ENCODE data around the gene CRACDL.

Gene CRACDL

DNA sequence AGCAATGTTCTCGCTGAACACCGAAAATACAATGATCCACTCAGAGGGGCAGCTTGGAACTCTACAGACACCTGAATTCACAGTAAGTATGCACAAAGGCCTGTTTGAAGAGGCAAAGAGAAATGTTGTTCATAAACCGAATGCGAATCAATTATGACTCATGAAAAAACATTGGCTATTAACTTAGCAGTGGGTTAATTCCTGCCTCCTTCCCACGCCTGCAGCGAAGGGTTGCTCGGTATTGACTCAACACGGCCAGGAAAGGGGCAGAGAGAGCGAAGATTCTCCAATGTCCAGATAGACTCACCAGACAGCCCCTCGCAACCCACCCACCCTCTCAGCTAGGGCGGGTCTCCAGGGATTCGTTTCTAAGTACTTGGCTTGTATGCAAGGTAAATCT, 9.4 kb downstream of the CRACDL start:
- DNase-seq (ENCODE audit: low read depth) = no peak

DNA sequence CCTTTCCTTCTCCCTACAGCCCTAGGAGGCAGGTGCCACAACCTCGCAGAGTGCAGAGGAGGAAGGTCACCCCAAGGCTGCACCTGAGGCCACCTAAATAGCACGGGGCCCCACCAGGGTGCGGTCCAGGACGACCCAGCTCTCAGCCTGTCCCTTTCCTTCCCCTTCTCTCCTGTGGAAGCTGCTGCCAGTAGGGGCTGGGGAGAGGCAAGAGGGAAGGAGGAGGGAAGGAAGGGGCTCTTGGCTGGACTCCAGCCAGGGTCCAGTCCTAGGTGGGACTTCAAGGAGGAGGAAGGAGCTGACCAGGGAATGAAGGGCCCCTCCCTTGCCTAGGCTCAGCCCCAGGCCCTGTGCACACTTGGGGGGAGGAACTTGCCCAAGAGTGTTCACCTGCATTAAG, 11.1 kb downstream of the CRACDL start:
- DNase-seq (ENCODE audit: low read depth) = no peak

DNA sequence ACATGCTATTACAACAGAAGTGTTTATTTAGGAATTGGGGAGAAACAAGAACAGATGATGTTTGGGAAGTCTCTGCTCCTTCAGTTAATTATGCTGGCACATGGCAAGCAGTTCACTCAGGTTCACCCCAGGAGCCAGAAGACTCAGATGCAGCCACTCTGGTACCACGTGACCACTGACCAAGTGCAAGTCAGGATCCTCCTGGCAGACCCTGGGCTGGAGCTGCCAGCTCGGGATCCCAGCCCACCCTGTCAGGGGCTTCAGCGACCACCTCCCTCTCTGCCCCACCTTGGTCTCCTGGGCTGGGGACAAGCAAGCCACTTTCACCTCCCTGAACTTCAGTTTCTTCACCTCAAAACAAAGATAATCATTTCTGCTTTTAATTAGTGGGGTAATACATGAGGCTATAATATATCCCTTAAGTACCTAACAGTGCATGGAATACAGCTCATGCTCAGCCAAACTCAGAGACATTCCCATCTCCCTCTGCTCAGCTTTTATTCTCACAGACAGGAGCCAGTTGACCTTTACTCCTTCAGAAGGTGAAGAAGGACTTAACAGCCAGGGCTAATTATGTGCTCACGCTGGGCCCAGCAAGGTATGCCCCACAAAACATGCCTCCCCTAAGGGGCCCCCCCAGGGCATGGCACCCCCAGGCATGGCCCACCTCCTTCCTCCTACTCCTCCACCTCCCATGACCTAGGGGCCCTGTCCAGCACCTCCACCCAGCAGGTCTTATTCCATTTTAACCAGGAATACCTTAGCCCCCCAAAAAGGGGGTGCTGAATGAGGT, 11.8 kb downstream of the CRACDL start:
- no peak for DNase-seq (ENCODE audit: low read depth)

DNA sequence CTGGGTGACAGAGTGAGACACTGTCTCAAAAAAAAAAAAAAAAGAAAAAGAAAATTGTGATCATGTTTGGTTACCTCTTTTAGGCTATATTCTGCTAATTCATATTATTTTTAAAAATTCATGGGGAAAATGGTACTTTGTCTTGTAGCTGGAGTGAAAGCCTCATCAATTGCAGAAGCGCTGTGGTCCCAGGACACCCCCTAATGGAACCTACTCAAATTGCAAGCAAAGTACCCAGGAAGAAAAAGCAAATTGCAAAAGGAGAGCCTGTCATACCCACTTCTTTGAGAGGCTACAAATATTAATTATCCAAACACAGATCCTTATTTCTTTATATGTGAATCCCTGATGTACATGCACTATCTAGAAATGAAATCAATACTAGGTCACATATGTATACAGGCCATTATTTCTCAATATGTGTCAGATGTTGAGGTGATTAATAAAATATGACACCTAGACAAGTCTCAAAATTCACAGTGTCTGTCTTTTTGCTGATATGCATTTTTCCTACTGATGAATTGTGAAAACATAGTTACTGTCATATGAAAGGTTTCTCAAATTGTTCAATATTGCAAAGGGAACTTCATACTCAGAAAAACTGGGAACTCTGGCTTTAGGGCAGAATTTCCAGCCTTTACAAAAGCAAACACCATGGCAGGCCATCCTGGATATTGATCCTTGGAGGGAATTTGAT, 12.6 kb downstream of the CRACDL start:
- no peak for DNase-seq (ENCODE audit: low read depth)

DNA sequence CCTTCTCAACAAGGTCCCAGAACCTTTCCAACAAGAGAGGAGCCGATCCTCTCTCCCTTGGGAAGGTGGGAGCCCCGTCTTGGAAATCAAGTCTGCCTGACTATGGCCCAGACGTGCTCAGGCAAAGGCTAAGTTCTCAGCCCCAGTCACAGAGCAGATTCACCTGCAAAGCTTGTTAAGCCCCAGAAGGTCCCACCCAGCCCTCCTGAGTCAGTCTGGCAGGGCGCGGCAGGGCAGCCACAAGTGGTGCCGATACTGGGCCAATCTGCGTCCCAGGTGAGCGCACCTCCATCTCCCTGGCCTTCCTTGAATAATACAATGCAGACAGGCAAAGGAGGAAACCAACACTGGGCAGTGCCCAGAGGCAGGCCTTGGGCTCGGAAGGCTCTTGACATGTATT, 15.0 kb downstream of the CRACDL start:
- no peak for DNase-seq (ENCODE audit: low read depth)

DNA sequence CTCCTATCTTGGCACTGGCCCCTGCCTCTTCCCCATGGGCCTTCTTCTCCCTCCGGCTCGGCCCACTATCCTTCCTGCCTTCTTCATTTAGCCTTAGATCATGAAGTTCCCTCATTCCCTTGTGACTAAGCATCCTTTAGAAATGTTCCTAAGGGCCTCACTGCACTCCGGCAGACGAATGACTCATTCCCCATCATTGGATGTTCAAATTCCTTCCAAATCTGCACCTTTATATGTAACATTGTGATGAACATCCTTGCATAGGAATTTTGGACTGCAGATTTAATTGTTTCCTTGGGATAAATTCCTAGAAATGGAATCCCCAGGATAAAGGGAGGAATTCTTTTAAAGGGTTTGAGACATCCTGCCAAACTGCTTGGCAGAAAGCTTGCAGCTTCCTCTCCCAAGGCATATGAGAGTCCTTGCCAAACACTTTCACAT, 19.0 kb downstream of the CRACDL start:
- no peak for DNase-seq (ENCODE audit: low read depth)

DNA sequence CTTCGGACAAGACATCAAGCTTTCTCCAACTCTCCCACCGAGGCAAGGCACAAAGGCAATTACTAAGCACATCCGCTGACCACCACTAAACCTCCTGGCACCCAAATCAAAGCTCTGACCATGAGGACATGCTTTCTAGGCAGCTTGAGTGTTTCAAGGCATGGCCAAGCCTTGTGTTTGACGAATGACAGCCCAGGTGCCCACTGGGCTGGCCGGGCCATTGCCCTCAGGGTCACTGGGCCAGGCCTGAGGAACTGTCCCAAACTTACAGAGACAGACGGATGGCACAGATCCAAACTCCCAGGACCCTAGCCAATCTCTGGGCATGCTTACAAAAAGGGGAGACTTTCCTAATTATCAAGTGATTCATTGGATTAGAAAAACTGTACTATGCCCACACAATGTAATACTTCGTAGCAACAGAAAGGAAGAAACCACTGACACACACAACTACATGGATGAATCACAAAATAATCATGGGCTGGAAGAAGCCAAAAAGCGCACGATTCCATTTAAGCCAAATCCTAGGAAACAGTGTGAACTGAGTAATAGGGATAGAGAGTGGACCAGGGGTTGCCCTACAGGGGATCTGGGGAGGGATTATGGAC, 20.2 kb downstream of the CRACDL start:
- no peak for DNase-seq (ENCODE audit: low read depth)

DNA sequence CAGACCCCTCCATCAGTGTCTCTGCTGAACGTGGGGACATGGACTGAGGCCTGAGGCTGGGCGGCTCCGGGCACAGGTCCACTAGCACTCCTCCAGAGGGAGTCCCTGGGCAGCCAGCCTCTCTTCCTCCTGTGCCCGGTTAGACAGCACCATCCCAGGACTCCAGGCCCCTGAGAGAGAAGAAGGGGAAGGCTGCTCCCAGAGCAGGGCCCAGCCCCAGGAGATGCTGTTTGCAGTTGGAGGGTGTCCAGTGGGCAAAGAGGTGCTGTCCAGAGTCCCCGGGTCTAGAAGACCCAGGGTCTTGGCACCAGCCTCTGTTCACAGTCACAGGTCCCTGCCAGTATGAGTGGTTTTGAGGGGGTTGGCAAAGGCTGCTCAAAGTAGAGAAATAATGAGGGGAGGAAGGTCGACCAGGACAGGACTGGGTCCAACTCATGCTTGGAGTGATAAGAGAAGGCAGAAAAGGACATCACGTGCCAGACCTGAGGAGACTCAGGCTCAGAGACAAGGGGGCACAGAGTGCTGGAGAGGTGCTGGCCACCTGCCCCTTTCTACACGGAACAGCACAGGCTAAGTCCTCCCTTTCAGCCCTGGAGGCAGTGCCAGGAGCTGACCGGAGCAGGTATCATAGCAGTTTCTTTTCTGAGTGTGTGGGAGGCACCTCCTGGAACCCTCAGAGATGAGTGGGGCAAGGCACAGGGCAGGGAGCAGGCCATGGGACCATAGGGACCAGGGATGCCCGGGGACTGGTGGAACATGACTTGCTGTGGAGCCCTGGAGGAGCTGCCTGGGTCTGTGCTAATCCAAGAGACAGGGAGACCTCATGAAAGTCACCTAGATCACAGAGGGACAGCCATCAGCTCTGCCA, 21.1 kb downstream of the CRACDL start:
- no peak for DNase-seq (ENCODE audit: low read depth)

DNA sequence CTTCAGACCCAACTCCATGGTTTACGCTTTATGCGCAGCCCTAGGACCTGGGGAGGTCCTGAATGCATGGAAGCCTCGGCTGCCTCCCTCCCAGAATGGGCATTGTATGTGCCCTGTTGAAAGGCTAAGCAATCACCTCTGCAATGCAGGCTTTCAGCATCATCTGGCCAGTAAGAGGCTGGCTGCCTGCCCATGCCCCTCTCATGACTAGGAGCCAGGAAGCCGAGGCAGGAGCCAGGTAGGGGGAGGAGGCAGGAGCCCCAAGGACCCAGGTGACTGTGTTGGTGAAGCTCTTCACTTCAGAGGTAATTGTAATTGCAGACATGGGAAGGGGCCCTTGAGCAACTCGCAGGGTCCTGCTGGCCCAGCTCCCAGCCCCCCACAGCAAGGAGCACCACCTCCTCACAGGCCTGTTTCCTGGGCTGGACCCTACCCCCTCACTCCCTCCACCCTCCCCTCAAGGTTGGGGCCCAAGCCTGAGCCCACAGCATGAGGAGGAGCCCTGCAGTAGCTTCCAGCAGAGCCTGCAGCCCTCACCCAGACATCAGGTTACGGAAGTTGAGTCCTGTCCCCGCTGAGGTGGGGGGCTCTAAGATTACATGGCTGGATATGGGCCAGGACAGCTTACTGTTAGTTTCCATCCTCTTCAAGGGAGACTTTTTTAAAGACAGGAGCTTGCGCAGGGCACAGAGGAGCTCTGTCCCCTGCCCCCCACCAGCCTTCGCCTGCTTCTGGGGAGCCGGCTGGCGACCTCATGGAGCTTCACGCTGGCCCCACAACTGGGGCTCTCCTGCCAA, 21.9 kb downstream of the CRACDL start:
- no peak for DNase-seq (ENCODE audit: low read depth)

DNA sequence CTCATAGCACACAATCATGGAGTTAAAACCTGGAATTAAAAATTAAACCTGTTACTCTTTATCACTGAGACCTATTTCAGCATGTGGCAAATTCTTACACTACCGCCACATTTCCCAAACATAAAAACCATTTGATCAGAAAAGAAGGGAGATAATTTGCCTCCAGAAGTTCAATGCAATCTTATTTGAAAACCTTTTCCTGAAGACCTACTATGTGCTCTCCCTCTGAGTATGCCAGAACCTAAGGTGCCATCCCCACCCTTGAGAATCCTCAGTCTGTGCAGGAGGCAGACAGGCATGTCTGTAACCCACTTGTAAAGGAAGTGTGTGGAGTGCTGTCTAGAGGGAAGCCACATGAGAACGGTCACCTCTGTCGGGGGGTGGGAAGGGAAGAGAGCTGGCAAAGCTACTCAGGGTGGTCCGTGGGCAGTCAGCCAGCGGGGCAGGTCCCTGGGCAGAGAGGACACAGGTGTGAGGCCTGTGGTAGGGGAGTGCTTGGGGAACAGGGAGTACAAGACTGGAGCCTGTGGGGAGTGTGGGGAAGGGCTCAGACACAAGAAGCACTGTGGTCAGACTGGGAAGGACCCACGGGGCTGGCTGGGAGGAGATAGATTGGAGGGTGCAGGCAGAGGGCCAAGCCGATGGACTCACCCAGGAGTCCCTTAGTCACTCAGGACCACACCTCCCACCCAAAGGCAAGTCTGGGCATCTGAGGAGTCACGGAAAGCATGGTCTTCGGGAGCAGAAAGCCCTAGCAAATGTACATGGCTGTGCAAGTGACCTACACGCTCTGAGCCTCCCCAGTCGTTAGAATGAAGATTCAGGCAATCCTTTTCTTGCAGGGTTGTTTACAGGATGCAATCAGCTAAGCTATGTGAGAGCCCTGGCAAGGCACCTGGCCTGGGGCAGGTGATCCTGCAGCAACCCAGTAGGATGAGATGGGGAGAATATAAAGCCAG, 22.8 kb downstream of the CRACDL start:
- no peak for DNase-seq (ENCODE audit: low read depth)

DNA sequence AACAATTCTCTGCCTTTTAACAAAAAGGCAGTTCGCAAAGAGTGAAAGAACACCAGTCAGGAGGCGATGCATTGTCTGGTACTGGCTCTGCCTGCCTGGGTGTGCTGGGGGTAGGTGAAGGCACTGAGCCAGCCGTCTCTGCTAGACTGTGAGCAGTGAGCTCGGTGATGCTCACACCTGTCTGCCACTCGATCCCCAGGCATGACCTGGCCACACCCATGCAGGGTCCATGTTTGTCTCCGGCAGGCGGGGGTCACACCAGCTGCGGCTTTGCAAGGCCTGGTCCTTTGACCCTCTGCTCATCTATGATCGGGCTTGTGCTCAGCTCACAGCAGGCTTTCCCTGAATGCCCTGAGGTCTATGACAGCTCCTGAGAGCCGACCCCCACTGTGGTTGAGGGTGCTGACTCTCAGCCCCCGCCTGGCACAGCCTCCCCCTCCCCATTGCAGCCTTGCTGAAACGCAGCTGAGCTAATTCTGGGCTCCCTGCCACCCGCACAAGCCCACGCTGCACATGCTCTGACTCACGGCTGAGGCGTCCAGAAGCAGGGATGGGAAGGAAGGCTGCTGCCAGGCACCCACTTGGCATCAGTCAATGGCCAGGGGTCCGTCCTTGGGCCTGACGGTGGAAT, 23.7 kb downstream of the CRACDL start:
- DNase-seq (ENCODE audit: low read depth) = no peak

DNA sequence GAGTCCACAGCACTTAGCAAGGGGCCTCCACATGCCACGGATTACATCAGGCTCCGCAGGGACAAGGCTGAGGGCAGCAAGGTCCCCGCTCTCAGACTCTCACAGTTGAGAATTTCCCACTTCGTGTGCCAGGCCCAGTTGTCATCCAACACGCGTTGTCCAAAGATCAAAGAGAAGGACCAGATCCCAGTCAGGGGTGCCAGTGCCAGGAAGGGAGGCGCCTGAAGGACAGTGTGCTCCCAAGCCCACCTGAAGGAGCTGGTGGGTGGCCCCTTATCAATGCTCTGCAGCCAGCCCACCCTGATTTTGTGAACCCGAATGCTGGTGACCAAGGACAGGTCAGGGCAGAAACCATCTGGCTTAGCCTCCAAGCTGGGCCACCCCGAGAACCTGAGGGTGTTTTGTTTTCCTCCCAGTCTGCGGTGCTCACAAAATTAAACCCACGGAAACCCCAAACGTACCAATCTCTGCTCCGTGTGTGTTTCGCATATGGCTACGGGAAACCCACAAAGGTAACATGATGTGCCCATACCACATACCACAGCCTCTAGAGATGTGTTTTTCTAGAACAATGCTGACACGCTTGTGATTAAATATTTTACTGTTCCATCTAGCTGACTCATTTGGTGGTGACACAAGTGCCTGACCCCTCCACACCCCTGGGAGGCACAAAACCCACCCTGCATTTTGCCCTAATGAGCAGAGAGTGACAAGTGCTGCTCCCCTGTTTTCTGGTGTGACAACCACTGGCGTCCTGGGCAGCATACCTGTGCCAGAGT, 24.5 kb downstream of the CRACDL start:
- DNase-seq (ENCODE audit: low read depth) = no peak

DNA sequence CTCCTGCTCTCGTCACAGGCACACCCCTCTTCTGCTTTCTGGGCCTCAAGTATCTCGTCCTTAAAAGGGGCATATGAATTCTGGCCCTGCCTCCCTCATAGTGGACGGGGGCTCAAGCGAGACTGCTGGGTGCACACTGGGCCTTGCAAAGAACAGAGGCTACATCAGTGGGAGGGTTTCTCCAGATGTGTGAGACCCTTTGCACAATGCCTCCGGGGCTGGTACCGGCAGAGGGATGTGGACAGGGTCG, 25.0 kb downstream of the CRACDL start:
- no peak for DNase-seq (ENCODE audit: low read depth)

DNA sequence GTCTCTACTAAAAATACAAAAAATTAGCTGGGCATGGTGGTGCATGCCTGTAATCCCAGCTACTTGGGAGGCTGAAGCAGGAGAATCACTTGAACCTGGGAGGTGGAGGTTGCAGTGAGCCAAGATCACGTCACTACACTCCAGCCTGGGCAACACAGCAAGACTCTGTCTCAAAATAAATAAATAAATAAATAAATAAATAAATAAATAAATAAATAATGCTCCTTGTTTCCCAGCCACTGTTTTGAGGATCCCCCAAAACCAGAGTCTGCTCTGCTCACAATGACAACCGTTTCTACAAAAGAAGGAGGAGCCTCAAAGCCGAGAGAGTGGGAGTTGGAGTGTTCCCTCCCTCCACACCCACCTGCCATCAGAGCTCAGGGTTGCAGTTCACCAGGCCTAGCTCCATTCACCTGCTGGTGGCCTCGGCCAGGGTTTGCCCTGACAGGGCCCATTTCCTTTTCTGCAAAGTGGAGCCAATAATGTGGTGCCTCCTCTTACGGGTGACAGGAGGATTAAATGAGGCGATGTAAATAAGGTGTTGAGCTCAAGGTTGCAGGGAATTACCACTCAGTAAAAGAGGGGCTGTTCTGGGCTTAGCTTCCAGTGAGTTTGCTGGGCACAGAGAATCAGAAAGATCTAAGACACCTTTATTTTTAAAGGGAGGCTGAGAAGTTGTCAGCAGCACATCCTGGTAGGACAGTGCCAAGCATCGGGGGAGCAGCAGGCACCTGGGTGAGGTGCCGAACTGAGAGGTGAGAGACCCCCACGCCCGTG, 25.5 kb downstream of the CRACDL start:
- DNase-seq (ENCODE audit: low read depth) = no peak

DNA sequence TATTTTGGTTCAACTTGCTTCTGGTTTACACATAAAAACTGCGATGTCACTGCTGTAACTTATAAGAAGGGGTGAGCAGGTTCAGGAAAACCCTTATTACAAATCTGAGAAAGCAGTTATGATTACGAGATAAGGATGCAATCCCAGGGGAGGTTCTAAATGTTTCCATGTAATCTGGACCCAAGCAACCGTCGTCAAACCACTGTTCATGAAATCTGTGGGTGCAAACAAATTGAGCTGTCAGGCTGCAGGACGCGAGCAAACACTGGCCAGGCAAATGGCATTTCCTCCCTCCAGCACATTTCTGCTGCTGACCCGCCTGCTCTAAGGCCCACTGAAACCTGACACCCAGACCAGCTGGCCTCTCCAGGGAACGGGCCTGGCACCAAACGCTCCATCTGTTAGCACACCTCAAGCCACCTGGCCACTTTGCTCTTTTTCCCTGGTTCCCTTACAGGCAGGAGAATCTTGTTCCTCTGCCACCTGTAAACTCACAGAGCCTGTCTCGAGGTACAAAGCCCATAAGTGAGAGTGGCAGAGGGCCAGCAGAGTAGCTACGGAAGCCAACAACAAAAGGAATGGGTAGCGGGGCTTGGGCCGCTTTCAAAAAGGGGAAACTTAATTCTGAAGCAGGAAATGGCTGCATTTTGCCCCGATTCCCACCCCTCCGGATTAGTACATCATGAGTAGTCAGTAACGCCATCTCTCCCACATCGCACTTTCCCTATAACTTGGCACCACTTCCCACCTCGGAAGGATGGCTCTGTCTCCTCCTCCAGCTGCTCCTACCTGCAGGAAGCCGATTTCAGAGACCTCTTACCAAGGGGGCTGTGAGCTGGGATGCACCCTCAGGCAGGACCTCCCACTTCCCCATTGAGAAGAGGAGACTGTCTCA, 26.5 kb downstream of the CRACDL start:
- no peak for DNase-seq (ENCODE audit: low read depth)

DNA sequence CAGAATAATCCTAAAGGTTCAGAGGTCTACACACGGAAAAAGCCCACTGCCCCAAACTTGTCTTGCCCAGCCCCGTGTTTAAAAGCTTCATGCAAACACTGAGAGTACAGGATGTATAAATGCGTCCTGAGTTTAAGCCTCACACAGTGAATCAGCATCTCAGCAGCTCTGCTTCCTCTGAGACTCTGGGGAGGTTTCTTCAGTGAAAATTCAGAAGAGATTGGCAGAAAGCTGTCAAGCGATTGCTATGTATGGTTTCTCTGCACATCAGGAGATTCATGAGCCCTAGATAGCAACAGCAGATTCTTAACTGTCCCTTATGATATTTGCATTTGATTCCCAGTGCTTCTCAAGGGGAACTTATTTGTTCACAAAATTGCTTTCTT, 27.1 kb downstream of the CRACDL start:
- no peak for DNase-seq (ENCODE audit: low read depth)

All from T-helper 22 cell (primary cell).